HT1080 (cell line): ENCODE data around the gene TLL2. TPM values are rescaled to one million over a fixed set of nuclear protein-coding genes. Genes with fewer than 3 reads are reported as not detected.

Experiments
- DNase-seq: peaks from one replicate; pipeline ENCODE4 v3.0.0-alpha.2; 2015; ENCODE audit warnings: low read depth
- total RNA-seq: library from RNA; depleted of rRNA; stranded (reverse); fragments of >200 nt; shearing (Covaris generic); gene quantifications from 2 replicates; pipeline ENCODE4 v1.2.3, GENCODE V29; 2014

The TLL2 gene
- total RNA-seq, 1 experiment from 2014 or later = 0.05 TPM

- DNase-seq = no peak
Measured at GRCh38 chr10:96468845-96469244, 44.9 kb downstream of the TLL2 start.

- no peak for DNase-seq
Measured at GRCh38 chr10:96465599-96465998, 48.1 kb downstream of the TLL2 start.

DNA sequence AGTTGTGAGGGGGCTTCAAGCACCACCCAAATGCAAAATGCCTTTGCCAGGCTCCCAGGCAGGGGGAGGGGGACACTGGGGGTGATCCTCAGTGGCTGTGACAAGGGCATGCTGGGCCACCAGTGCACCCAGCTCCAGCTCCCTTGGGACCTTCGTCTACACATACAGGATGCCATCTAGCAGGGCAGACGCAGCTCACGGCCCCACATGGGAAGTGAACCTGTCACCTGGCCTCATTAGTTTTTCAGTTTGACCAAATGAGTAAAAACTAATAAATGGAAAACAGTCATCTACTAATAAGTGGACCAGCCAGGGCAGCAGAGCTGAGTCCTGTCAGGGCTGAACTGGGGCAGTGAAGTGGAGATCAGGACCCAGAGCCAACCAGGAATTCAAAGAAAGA is 50.2 kb downstream of the TLL2 start:
- DNase-seq = no peak

DNA sequence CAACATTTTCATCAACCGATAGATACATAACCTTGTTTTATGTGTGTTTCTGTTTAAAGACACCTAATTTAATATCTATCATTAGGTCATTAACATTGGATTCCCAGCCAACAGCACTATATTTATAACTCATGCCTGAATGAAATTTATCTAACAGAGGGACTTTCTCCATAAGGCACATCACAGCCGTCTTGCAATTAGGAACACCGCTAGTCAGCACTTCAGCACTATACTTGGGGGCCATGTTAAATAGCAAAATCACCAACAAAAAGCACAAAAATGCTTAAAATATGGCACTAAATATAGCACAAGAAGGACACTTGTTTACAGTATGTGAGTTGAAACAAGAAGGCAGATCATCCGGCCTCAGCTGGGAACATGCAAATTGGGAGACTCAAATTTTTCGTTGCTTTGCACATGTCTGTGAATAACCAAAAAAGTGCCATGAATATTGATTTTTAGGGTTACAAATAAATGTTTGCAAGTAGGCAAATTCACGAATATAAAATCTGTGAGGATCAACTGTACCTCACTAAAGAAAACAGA is 51.0 kb downstream of the TLL2 start:
- DNase-seq = no peak

DNA sequence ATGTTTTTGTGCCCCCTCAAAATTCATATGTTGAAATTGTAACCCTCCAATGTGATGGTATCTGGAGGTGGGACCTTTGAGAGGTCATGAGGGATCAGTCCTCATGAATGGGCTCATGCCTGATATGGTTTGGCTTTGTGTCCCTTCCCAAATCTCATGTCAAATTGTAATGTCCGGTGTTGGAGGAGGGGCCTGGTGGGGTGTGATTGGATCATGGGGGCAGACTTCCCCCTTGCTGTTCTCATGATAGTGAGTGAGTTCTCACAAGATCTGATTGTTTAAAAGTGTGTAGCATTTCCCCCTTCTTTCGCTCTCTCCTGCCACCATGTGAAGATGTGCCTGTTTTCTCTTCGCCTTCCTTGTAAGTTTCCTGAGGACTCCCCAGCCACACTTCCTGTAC is 53.4 kb downstream of the TLL2 start:
- DNase-seq = no peak

DNA sequence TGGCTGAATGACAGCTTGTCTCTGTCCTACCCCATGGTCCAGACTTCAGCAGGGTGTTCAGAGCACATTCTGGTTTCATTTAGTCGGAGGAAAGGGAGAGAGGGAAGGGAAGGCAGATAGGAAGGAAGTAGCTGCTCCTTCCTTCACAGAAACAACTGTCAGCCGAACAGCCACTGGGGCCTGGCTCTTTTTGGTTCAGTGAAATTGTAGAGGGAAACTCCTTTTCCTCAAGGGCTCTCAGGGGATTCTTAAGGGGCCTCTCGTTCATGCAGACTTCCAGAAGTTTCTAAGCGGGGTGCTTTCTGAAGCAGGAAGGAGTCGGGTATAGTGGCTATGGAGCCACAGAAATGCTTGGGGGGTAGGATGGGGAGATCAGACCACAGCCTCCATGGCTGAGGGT is 56.4 kb downstream of the TLL2 start:
- no peak for DNase-seq

DNA sequence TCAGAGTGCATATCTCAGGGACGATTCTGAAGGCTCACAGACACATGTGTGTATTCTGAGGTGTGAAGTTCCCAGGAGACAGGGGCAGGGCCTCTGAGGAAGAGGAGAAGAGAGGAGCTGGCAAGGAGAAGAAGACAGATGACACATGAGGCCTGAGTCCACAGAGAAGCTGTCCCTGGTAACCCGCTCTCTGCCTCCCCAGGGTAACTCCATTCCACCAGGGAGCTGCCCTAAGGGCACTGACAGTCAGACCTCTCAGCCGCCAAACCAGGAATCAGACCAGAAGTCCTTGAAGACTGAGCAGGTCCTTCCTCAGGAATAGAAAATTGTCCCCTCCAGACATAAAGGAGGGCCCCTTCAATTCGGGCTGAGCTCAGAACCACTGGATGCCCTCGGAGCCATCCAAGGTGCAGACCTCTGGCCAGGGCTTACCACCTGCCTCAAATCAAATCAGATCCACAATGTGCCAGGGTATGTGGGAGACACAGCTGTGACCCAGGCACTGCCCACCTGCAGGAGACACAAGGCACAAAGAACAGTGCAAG is 57.4 kb downstream of the TLL2 start:
- no peak for DNase-seq

DNA sequence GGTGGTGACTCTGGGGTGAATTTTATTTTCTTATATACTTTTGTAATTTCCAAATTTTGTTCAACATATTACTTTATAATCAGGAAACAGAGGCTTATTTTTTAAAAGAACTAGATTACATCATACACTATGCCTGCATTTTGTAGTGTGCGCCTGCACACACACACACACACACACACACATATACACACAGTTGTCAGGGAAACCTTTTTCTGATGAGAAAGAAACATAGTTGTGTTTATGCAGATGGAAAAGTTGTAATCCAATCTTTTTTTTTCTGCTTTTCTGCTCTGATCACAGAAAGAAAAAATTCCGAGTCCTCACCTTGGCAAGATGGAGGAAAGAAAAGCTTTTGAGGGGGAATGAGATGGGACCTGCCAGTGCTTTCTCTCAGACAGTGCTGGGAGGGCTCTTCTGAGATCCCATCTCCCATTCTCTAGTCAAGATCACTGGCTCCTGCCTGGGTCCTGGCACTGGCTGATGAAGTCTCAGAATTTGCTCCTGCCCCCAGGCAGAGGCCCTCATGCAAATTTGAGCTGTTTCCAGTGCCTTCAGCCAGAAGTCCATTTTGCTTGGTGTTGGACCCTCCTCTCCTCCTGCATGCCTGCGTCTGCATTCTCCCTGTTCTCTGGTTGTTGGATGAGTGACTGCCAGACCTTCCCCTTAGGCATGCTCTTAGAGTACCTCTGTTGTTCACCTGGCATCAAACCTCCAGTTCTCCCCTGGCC is 59.7 kb downstream of the TLL2 start:
- no peak for DNase-seq

- DNase-seq = no peak
Measured at GRCh38 chr10:96452494-96453153, 61.1 kb downstream of the TLL2 start.

- no peak for DNase-seq
Measured at GRCh38 chr10:96450529-96451207, 63.1 kb downstream of the TLL2 start.

DNA sequence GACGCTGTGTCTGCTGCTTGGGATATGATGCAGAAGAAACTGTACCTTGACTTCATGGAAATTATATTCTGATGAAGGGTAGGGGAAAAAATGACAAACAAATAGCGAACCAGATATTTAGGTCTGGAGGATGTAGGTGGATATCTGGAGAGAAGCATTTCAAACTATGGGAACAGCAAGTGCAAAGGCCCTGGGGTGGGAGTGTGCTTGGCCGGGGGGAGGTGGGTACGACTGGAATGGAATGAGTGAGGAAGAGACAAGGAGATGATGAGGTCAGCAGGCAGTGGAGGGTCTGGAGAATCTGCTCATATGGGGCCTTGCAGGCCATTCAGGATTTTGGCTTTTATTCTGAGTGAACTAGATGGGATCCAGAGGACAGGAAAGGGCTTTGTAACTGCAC is 65.2 kb downstream of the TLL2 start:
- no peak for DNase-seq

DNA sequence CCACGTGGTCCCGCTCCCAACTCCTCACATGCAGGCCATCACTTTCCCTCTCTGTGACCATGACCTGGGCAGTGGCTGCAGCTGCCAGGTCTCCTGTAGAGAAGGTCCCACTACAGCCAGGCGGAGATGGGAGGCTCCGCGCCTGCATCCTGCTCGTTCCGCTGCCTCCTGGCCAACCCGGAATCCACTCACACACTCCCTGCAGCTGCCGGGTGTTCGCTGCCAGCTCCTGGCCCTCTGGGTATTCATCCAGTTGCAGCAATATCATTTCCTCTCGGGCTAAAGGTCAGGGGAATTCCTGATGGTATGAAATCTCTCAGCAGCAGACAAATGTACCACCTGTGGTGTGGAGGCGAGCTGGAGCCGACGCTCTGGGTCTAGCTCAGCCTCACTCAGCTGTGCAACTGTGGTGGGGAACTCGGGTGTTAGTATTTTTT is 65.7 kb downstream of the TLL2 start:
- no peak for DNase-seq

DNA sequence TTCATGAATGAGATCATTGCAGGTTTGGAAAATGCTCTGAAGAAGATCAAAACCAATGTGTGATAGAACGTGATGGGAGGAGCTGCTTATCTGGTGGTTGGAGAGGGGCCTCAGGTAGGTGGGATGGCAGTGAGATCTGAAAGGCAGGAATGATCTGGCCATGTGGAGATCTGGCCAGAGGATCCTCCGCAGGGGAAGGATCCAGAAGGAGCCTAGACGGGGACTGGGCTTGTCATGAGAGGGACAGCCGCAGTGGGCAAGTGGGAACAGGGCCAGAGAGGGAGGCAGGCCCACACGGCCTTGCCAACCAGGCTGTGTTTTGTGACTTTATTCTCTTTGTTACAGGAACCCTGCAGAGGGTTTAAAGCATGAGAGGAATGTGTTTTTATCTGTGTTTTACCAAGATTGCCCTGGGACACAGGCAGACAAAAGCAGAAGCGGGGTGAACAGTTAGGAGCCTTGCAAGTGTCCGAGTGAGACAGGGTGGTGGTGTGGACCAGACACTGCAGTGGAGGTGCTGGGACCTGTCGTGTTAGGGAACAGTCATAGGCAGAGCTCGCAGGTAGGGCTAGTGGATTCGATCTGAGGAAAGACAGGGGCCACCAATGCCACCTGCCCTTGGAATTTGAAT is 66.6 kb downstream of the TLL2 start:
- DNase-seq = no peak

GRCh38 chr10:96441987-96442643 is 71.6 kb downstream of the TLL2 start:
- no peak for DNase-seq

GRCh38 chr10:96441322-96441885 is 72.3 kb downstream of the TLL2 start:
- DNase-seq = no peak

DNA sequence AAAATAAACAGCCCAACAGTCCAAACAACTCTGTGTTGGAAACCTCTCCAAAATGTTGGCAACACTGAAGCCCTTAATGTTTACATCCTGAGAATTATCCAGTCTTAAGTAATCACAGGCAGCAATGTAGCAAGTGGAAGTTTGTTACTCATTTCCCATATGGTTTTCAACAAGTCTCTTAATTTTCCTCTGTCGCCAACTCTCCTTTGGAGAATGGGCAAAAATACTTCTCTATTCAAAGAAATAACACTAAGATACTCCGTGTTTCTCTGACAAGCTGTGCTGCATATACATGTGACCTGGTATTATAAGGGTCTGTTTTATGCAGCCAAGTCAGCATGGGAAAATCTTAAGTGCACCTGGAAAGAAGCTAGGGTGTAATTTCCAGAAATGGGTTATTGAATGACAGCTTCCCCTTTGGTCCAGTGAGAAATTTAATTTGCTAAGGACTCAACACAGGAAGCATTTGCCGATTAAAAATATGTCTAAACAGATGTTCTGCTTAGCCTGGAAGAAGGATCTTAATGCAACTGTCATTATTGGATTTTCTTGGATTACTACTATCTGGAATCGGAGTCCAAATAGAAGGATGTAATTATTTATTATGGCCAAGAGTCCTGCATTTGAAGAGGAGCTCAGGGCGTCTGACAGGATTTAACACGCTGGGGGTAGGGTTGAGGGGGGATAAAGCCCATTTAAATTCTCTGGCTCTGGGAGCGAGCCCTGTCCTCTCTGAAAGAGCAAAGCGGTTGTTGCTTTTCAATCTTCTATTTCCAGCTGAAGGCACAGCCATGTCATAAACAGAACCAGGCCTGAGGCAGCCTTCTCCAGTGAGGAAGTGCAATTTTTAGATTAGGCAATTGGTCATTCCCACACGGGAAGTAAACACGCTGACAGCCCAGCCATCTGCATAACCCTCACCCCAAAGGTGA is 73.1 kb downstream of the TLL2 start:
- DNase-seq = no peak

DNA sequence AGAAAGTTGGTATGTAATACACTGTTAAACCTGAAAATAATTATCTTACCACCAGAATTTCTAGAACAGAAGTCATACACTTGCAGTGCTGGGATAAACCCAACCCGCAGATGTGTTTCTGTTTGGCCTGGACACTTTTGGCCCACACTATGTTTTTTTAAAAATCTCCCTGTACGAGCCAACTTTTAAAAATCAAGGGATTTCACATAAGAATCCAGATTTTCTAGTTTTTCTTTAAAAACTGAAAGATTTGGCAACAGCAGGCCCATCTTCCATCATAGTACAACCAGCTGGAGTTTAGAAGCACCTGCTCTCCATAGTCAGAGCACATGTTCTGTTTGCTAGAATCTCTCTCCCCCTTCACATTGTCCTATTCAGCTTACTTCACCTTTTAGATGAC is 74.0 kb downstream of the TLL2 start:
- no peak for DNase-seq

- no peak for DNase-seq
Measured at GRCh38 chr10:96436035-96436434, 77.7 kb downstream of the TLL2 start.

- no peak for DNase-seq
Measured at GRCh38 chr10:96431211-96431970, 82.3 kb downstream of the TLL2 start.
